IMR-90 (cell line): ENCODE data around the gene ARHGAP15.

Source experiments
- CEBPB ChIP-seq: IDR thresholded peaks from 2 replicates; pipeline ENCODE4 v1.6.1; 2012; ENCODE audit warnings: low read depth, low read length, improper control_type of control experiment
- CTCF ChIP-seq: conservative IDR thresholded peaks from 2 replicates; pipeline ENCODE4 v1.5.1; 2012; ENCODE audit warnings: mild to moderate bottlenecking, low read depth, low read length, improper control_type of control experiment
- FOS ChIP-seq: fragments of 150-350 bp; IDR thresholded peaks from 2 replicates; pipeline ENCODE4 v1.6.1; 2016; ENCODE audit warnings: low read depth, low read length
- MAZ ChIP-seq: IDR thresholded peaks from 2 replicates; pipeline ENCODE4 v1.6.1; 2012; ENCODE audit warnings: low read depth, mild to moderate bottlenecking, low read length, improper control_type of control experiment, moderate library complexity, borderline replicate concordance
- MXI1 ChIP-seq: IDR thresholded peaks from 2 replicates; pipeline ENCODE4 v1.6.1; 2012; ENCODE audit warnings: low read depth, mild to moderate bottlenecking, low read length, moderate library complexity, borderline replicate concordance
- NFE2L2 ChIP-seq: fragments of 150-350 bp; IDR thresholded peaks from 2 replicates; pipeline ENCODE4 v1.6.1; 2016; ENCODE audit warnings: low read depth, mild to moderate bottlenecking, low read length
- POLR2A ChIP-seq: IDR thresholded peaks from 2 replicates; pipeline ENCODE4 v1.6.1; 2012; ENCODE audit warnings: mild to moderate bottlenecking, low read depth, low read length
- RAD21 ChIP-seq: IDR thresholded peaks from 2 replicates; pipeline ENCODE4 v1.6.1; 2012; ENCODE audit warnings: low read length, improper control_type of control experiment
- RCOR1 ChIP-seq: IDR thresholded peaks from 2 replicates; pipeline ENCODE4 v1.6.1; 2012; ENCODE audit warnings: mild to moderate bottlenecking, low read length, improper control_type of control experiment; ENCODE audit not compliant: insufficient replicate concordance
- RFX5 ChIP-seq: IDR thresholded peaks from 2 replicates; pipeline ENCODE4 v1.8.0; 2012; ENCODE audit warnings: low read depth, mild to moderate bottlenecking, low read length, moderate library complexity
- USF2 ChIP-seq: fragments of 150-350 bp; IDR thresholded peaks from 2 replicates; pipeline ENCODE4 v1.6.1; 2017; ENCODE audit warnings: mild to moderate bottlenecking, antibody characterized with exemption, low read length, low read depth

- TF ChIP-seq CTCF, result no peak
- no peak for TF ChIP-seq MXI1
- no peak for TF ChIP-seq CEBPB
- no peak for TF ChIP-seq POLR2A
- TF ChIP-seq RAD21, result no peak
- TF ChIP-seq RCOR1, result no peak
- no peak for TF ChIP-seq RFX5
- TF ChIP-seq FOS, result no peak
- no peak for TF ChIP-seq MAZ
- TF ChIP-seq NFE2L2, result no peak
- TF ChIP-seq USF2, result no peak
Observed at GRCh38 chr2:143176606-143177005, 47.4 kb downstream of the ARHGAP15 start.
